Common myeloid progenitor, CD34-positive (primary cell): ENCODE results near the gene ROR1.

Experiments
- CTCF ChIA-PET: fragments of 350-600 bp; sonication (Branson Sonifier 250); formaldehyde crosslinking; loops from one replicate; lab custom pipeline; 2021; ENCODE audit warnings: antibody characterized with exemption; lab: Charles Lee
- POLR2A ChIA-PET: fragments of 350-600 bp; sonication (Branson Sonifier 250); formaldehyde crosslinking; loops from one replicate; lab custom pipeline; 2021; ENCODE audit warnings: antibody characterized with exemption; lab: Charles Lee
- DNase-seq, 3 donors: peaks; one replicate each; pipeline versions ENCODE4 v3.0.0 to v3.0.0-alpha.2; 2013
- H3K27ac ChIP-seq, 2 experiments: 1 replicate in 1 of 2; 2 replicates in 1 of 2; pipeline ENCODE4 v1.7.0; 2013; ENCODE audit warnings: inconsistent platforms in 2 of 2, low read length in 2 of 2, mild to moderate bottlenecking in 2 of 2, low read depth in 1 of 2, moderate library complexity in 1 of 2; ENCODE audit not compliant: severe bottlenecking in 2 of 2, insufficient read depth in 1 of 2, poor library complexity in 1 of 2
- H3K27me3 ChIP-seq, 5 experiments: replicated peaks in 2 of 5; 1 replicate in 3 of 5; 2 replicates in 2 of 5; pipeline versions ENCODE4 v1.6.1 to v1.7.0; 2013; ENCODE audit warnings: low read length in 4 of 5, mild to moderate bottlenecking in 2 of 5, moderate library complexity in 2 of 5, inconsistent platforms in 1 of 5; ENCODE audit not compliant: insufficient read depth in 5 of 5, control insufficient read depth in 4 of 5
- H3K36me3 ChIP-seq, 4 experiments: 1 replicate in 2 of 4; 2 replicates in 2 of 4; pipeline versions ENCODE4 v1.6.1 to v1.7.0; 2013; ENCODE audit warnings: low read length in 3 of 4, control low read depth in 1 of 4, mild to moderate bottlenecking in 1 of 4; ENCODE audit not compliant: control insufficient read depth in 4 of 4, insufficient read depth in 4 of 4
- H3K4me1 ChIP-seq, 4 experiments: 1 replicate in 3 of 4; 2 replicates in 1 of 4; pipeline versions ENCODE4 v1.6.1 to v1.7.1; 2013; ENCODE audit warnings: low read length in 3 of 4, mild to moderate bottlenecking in 3 of 4, control low read depth in 1 of 4, inconsistent platforms in 1 of 4, moderate library complexity in 1 of 4; ENCODE audit not compliant: control insufficient read depth in 4 of 4, insufficient read depth in 4 of 4; ENCODE audit errors: control extremely low read depth in 1 of 4
- H3K4me3 ChIP-seq, 7 experiments: 1 replicate in 4 of 7; 2 replicates in 3 of 7; pipeline versions ENCODE4 v1.5.1 to v1.7.0; 2013; ENCODE audit warnings: mild to moderate bottlenecking in 7 of 7, low read length in 6 of 7, moderate library complexity in 6 of 7, inconsistent platforms in 2 of 7, low read depth in 2 of 7, control low read depth in 1 of 7; ENCODE audit not compliant: insufficient read depth in 4 of 7, control insufficient read depth in 1 of 7; ENCODE audit errors: extremely low read depth in 1 of 7
- H3K9me3 ChIP-seq, 5 experiments: 1 replicate in 4 of 5; 2 replicates in 1 of 5; pipeline versions ENCODE4 v1.6.1 to v1.7.1; 2013; ENCODE audit warnings: low read length in 4 of 5, mild to moderate bottlenecking in 2 of 5, inconsistent platforms in 1 of 5, low read depth in 1 of 5, moderate library complexity in 1 of 5; ENCODE audit not compliant: control insufficient read depth in 4 of 5, insufficient read depth in 2 of 5; ENCODE audit errors: control extremely low read depth in 1 of 5
- whole genome bisulfite sequencing: methylation state at CpG from one replicate; pipeline ENCODE4 v1.1.5; 2013; ENCODE audit not compliant: insufficient coverage; 5-methylcytosine and 5-hydroxymethylcytosine counted together

Gene ROR1

DNA sequence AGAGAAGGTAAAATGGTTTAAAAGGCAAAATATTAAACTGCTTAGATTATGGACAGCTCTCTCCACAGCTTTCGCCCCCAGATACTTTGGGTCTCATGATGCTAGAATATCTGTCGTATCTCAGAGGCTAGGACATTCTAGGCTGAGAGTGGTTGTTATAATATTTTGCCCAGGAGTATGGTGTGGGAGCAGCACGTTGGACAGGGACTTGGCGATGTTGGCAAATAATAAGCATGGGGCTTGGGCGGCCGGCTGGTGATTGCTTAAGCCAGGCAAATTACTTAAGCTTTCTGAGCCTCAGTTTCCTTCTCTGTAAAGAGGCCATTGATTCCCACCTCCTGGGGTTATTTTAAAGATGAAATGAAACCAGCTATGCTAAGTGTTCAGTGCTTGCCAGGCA is 133.2 kb downstream of the ROR1 start:
- POLR2A ChIA-PET = no interaction called here
- Histone ChIP-seq H3K27ac (no peak overlapping the region), H3K4me3 (no peak overlapping the region), H3K36me3 (no peaks in the 10 kb centered on the region), H3K4me1 (no peaks in the 10 kb centered on the region), H3K9me3 (no peaks in the 10 kb centered on the region), H3K27me3 (no peaks in the 10 kb centered on the region)
- CTCF ChIA-PET = no interaction called here
- DNase-seq = no peak
- 96% methylated on average over 6 of the region's 6 CpGs for WGBS

DNA sequence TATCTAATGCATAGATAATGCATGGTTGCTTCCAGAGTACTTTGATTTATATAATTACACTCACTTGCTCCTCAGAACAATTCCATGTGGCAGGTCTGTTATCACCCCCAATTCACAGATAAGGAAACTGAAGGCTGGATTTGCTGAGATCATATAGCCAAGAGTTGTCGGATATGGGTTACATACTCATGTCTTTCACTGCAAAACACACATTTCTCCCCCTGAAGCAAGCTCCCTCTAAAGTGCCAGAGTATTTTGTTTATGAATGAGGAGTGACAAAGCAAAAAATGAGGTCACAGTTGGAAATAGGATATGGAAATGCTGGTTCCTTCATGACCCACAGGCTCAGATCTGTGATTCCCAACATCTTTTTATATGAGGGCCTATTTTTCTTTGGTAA is 134.2 kb downstream of the ROR1 start:
- POLR2A ChIA-PET = interaction anchor here (0.6 kb wide), 1 partner anchor 226 kb away, joined by 3 read pairs; no protein-coding TSS in a partner anchor
- WGBS = no CpG with 5 or more reads among the region's 1 CpG
- CTCF ChIA-PET = interaction anchor here (1.1 kb wide), 1 partner anchor 10 kb away, joined by 4 read pairs; no protein-coding TSS in a partner anchor

DNA sequence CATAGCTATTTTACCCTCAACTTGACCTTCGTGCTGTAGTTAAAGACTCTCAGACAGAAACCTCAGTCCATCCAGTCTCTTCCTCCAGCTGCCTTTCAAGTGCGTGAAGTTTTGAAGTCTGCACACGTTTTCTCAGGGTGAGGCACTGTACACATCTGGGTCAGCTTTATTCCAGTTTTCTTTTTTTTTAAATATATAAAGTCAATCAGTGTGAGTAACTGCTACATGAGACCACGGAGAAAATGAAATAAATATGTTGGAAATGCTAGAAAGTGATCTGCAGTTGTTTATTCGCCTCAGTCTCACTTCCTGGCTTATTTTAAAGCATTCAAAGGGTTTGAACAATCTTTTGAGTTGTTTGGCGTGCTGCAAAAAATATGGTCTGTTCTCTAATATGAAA is 135.7 kb downstream of the ROR1 start:
- H3K4me3 ChIP-seq = no peak overlapping the region
- no peak overlapping the region for H3K27ac ChIP-seq
- DNase-seq = no peak
- H3K9me3 ChIP-seq = no peaks in the 10 kb centered on the region
- H3K4me1 ChIP-seq = no peaks in the 10 kb centered on the region
- ChIA-PET POLR2A (no interaction called here), CTCF (interaction anchor here (1.1 to 1.4 kb wide), 2 partner anchors 9 to 76 kb away, joined by 3 to 4 read pairs; no protein-coding TSS in a partner anchor)
- no peaks in the 10 kb centered on the region for H3K36me3 ChIP-seq
- H3K27me3 ChIP-seq = peaks cover 0 to 4% (median 0%) of the 10 kb centered on the region in 5 experiments
- whole genome bisulfite sequencing = 100% methylated on average over 3 of the region's 6 CpGs

More for the DNA sequence above, 134.2 kb downstream of the ROR1 start:
- Histone ChIP-seq H3K36me3 (no peaks in the 10 kb centered on the region), H3K4me3 (no peak overlapping the region), H3K4me1 (no peaks in the 10 kb centered on the region), H3K9me3 (no peaks in the 10 kb centered on the region), H3K27ac (no peak overlapping the region), H3K27me3 (no peaks in the 10 kb centered on the region)
- peak in 1 of 3 donors; percentile 20 for DNase-seq

DNA sequence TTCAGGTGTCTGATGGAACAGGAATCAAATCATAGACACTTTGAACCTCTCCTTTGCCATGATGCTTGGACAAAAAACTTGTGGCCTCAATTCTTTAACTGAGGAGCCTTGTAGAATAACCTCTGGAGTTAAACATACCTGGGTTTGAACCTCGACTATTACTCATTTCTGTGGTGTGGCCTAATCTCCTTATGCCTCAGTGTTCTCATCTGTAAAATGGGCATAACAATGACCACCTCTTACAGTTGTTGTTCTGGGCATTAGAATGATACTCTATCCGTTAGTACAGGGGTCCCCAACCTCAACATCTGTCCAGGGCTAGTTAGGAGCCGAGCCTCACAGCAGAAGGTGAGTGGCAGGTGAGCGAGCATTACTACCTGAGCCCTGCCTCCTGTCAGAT is 137.2 kb downstream of the ROR1 start:
- 92% methylated on average over 2 of the region's 4 CpGs for WGBS
- no peak overlapping the region for H3K27ac ChIP-seq
- no peaks in the 10 kb centered on the region for H3K9me3 ChIP-seq
- no peaks in the 10 kb centered on the region for H3K36me3 ChIP-seq
- no peak for DNase-seq
- H3K4me3 ChIP-seq = no peak overlapping the region
- POLR2A ChIA-PET = no interaction called here
- CTCF ChIA-PET = no interaction called here
- H3K4me1 ChIP-seq = no peaks in the 10 kb centered on the region
- peaks cover 0 to 4% (median 0%) of the 10 kb centered on the region in 5 experiments for H3K27me3 ChIP-seq

DNA sequence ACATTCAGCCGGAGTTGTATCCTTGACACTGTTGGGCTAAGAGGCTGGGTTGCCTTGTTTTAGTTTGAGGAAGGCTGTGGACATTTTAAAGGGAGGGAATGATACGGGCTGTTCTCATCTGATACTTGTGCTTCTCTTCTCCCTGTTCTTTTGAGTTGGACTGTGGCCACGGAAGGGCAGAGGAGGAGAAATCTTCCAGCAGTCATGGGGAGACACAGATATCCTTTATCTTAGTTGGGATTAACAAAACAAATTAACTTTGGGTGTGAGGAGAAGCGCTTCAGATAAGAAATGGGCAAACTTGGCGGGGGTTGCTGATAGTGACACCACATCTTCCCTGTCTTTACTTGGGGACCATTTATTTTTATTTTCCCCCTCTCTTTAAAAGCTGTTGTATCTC is 138.8 kb downstream of the ROR1 start:
- H3K9me3 ChIP-seq = no peaks in the 10 kb centered on the region
- whole genome bisulfite sequencing = 80% methylated on average over 4 of the region's 5 CpGs
- no peak overlapping the region for H3K27ac ChIP-seq
- no peaks in the 10 kb centered on the region for H3K36me3 ChIP-seq
- ChIA-PET CTCF (interaction anchor here (0.6 kb wide), 2 partner anchors 42 to 115 kb away, joined by 3 read pairs; no protein-coding TSS in a partner anchor), POLR2A (no interaction called here)
- no peak overlapping the region for H3K4me3 ChIP-seq
- no peak for DNase-seq
- H3K27me3 ChIP-seq = peaks cover 0 to 4% (median 0%) of the 10 kb centered on the region in 5 experiments
- peaks cover 0 to 2% (median under 1%) of the 10 kb centered on the region in 4 experiments for H3K4me1 ChIP-seq

DNA sequence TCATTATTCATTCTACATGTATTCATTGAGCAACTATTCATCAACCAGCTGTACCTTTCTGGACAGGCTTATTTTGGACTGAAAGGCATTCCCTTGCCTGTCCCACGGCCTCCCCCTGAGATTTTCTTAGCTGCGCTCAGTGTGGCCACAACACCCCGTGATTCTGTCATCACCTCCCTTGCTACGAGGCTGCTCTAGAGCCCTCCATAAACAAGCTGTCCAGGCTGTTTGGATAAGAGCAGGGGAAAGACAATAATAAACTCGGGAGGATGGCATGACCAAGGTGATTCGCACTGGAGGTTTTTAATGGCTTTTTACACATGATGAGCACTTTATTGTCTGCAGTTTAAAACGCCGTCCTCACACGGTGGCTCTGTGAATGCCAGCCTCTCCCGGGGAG is 139.7 kb downstream of the ROR1 start:
- ChIA-PET POLR2A (no interaction called here), CTCF (interaction anchor here (0.6 to 2.2 kb wide), 3 partner anchors 12 to 222 kb away, joined by 3 to 11 read pairs (median 4); no protein-coding TSS in a partner anchor)
- DNase-seq = no peak
- Histone ChIP-seq H3K4me1 (peaks cover 0 to 4% (median 2%) of the 10 kb centered on the region in 4 experiments), H3K9me3 (no peaks in the 10 kb centered on the region), H3K4me3 (no peak overlapping the region), H3K27ac (no peak overlapping the region), H3K36me3 (no peaks in the 10 kb centered on the region), H3K27me3 (peaks cover 0 to 4% (median 0%) of the 10 kb centered on the region in 5 experiments)
- 98% methylated on average over 8 of the region's 10 CpGs for WGBS

DNA sequence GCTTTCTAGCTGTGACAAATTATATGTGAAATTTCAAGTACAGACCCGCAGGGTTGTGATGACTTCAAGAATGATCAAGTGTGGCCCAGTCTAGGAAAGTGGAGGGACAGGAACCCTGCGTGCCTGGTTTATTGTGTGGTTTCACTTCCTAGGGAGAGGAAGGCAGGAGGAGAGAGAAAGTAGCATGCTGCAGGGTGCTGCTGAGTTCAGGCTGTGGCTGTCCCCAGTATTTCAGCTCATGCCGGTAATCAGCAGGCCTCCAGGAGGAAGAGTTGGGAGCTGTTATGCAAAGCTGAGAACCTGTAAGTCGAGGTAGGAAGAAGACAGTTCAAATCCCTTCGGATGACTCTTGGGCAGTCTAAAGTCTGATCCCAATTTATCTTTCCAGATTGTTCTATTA is 140.4 kb downstream of the ROR1 start:
- Histone ChIP-seq H3K36me3 (no peaks in the 10 kb centered on the region), H3K4me1 (peaks cover 0 to 4% (median 2%) of the 10 kb centered on the region in 4 experiments), H3K27ac (no peak overlapping the region), H3K27me3 (peaks cover 0 to 4% (median 0%) of the 10 kb centered on the region in 5 experiments), H3K9me3 (no peaks in the 10 kb centered on the region), H3K4me3 (no peak overlapping the region)
- no peak for DNase-seq
- ChIA-PET POLR2A (no interaction called here), CTCF (interaction anchor here (1.3 to 2.2 kb wide), 3 partner anchors 12 to 223 kb away, joined by 4 to 11 read pairs (median 4); no protein-coding TSS in a partner anchor)
- 94% methylated on average over 4 of the region's 5 CpGs for WGBS
